ENCODE data around the gene PTPRK. TPM values are rescaled to one million over a fixed set of nuclear protein-coding genes. Genes with fewer than 3 reads are reported as not detected.
"Not testable (repeated sequence)": the region's sequence is repeated elsewhere in the genome, so short reads cannot be mapped to it uniquely, and the experiment has no call there.

The PTPRK gene
- total RNA-seq, 1 experiment from 2014 or later, result 36.9 TPM

DNA sequence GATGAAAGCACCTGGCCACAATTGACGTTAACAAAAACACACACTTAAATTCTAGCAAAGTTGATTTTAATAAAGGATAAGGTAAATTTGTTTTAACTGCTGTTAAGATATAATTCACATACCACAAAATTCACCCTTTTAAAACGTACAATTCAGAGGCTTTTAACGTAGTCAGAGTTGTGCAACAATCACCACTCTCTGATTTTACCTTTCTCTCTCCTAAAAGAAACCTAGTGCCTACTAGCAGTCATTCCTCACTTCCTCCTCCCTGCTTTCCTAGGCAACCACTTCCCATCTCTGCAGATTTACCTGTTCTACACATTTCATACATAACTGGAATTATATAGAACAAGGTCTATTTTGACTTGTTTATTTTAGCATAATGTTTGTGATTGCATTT, 58.9 kb downstream of the PTPRK start:
- DNase-seq, result no peak
- Histone ChIP-seq H3K27me3 (ENCODE audit: control insufficient read depth, insufficient read depth, low read length) (no peaks in the 10 kb centered on the region), H3K4me3 (ENCODE audit: insufficient read depth, low read depth, low read length) (no peak overlapping the region), H3K36me3 (replicated peaks; ENCODE audit: control insufficient read depth, insufficient read depth, low read length) (no peaks in the 10 kb centered on the region)

GRCh38 chr6:128456510-128457230, 63.7 kb downstream of the PTPRK start:
- Histone ChIP-seq H3K4me3 (ENCODE audit: insufficient read depth, low read depth, low read length) (no peak overlapping the region), H3K27me3 (ENCODE audit: control insufficient read depth, insufficient read depth, low read length) (no peaks in the 10 kb centered on the region), H3K36me3 (replicated peaks; ENCODE audit: control insufficient read depth, insufficient read depth, low read length) (no peaks in the 10 kb centered on the region)
- DNase-seq, result no peak

- no peak for DNase-seq
- Histone ChIP-seq H3K36me3 (replicated peaks; ENCODE audit: control insufficient read depth, insufficient read depth, low read length) (no peaks in the 10 kb centered on the region), H3K4me3 (ENCODE audit: insufficient read depth, low read depth, low read length) (no peak overlapping the region), H3K27me3 (ENCODE audit: control insufficient read depth, insufficient read depth, low read length) (no peaks in the 10 kb centered on the region)
These were observed 64.4 kb downstream of the PTPRK start for GRCh38 chr6:128455959-128456358.

- H3K27me3 ChIP-seq (ENCODE audit: control insufficient read depth, insufficient read depth, low read length), result no peaks in the 10 kb centered on the region
- H3K36me3 ChIP-seq (replicated peaks; ENCODE audit: control insufficient read depth, insufficient read depth, low read length), result no peaks in the 10 kb centered on the region
- DNase-seq, result no peak
- no peak overlapping the region for H3K4me3 ChIP-seq (ENCODE audit: insufficient read depth, low read depth, low read length)
These were observed 67.7 kb downstream of the PTPRK start for GRCh38 chr6:128452713-128453112.

DNA sequence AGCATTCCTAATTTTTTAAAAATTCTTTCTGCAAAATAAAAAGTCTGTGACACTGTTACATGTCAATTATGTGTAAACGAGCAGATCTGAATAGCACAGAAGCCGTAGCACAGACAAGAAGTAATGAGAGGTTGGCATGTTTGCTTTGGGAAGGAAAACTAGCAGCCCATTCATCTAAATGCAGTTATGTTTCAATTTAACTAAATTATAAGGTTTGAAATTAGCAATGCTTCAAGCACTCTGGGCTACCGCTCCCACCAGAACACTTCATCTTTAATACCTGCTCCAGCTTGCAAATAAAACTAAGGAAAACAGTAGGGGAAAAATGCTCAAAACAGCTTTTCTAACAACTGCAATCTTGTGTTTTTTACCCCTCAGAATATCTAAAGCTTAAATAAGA, 73.9 kb downstream of the PTPRK start:
- no peak overlapping the region for H3K4me3 ChIP-seq (ENCODE audit: insufficient read depth, low read depth, low read length)
- no peaks in the 10 kb centered on the region for H3K36me3 ChIP-seq (replicated peaks; ENCODE audit: control insufficient read depth, insufficient read depth, low read length)
- no peak for DNase-seq
- no peaks in the 10 kb centered on the region for H3K27me3 ChIP-seq (ENCODE audit: control insufficient read depth, insufficient read depth, low read length)

DNA sequence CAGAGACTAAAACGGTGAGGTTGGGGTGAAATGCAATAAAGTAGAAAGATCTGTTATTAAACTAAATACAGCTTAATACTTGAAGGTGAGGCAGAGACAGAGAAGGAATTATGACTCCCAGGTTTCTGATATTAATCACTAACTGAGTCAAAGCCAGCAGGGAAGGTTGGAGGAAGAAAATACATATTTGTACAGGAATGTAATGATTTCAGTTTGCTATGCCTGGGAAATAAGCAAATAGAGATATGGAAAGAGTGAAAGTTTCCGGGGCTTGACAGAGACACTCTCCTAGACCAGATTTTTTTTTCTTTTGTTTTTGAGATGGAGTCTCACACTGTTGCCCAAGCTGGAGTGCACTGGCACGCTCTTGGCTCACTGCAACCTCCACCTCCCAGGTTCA, 76.8 kb downstream of the PTPRK start:
- H3K4me3 ChIP-seq (ENCODE audit: insufficient read depth, low read depth, low read length), result no peak overlapping the region
- no peaks in the 10 kb centered on the region for H3K36me3 ChIP-seq (replicated peaks; ENCODE audit: control insufficient read depth, insufficient read depth, low read length)
- DNase-seq, result no peak
- no peaks in the 10 kb centered on the region for H3K27me3 ChIP-seq (ENCODE audit: control insufficient read depth, insufficient read depth, low read length)

DNA sequence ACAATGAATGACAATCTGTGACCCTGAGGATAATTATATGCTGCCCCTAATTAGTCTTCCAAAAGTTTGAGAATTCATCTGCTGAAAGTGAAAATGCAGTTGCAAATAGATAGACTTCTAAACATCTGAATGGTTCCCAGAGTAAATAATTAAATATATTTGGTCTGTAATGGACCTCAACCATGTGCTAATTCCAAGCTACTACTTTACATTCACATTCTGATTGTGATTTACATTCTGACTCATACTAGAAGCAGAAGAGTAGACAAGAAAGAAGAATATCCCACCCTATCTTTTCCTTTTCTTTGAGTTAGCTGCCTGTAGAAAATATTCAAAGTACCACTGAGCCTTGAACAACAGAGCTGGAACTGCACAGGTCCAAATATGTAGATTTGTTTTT, 80.8 kb downstream of the PTPRK start:
- no peak for DNase-seq
- Histone ChIP-seq H3K27me3 (ENCODE audit: control insufficient read depth, insufficient read depth, low read length) (no peaks in the 10 kb centered on the region), H3K4me3 (ENCODE audit: insufficient read depth, low read depth, low read length) (no peak overlapping the region), H3K36me3 (replicated peaks; ENCODE audit: control insufficient read depth, insufficient read depth, low read length) (no peaks in the 10 kb centered on the region)

DNA sequence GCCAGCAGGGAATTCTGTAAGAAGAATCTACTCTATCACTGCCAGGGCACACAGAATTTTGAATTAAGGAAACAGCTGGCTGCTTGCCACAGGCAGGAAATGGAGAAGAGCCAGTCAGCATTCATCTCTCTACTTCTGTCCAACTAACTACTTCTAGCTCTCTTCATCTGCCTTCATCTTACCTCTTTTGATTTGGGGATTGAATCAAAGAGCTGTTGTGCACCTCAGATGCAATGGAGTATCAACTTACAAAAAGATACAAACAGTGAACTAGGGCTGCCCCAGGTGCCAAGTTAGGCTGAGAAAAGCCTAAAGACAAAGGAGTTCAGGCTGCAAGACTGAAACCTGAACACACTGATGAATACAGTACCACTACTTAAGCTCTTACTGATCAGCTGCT, 82.0 kb downstream of the PTPRK start:
- Histone ChIP-seq H3K36me3 (replicated peaks; ENCODE audit: control insufficient read depth, insufficient read depth, low read length) (no peaks in the 10 kb centered on the region), H3K4me3 (ENCODE audit: insufficient read depth, low read depth, low read length) (no peak overlapping the region), H3K27me3 (ENCODE audit: control insufficient read depth, insufficient read depth, low read length) (no peaks in the 10 kb centered on the region)
- no peak for DNase-seq

- no peak for DNase-seq
- no peaks in the 10 kb centered on the region for H3K36me3 ChIP-seq (replicated peaks; ENCODE audit: control insufficient read depth, insufficient read depth, low read length)
- no peaks in the 10 kb centered on the region for H3K27me3 ChIP-seq (ENCODE audit: control insufficient read depth, insufficient read depth, low read length)
- H3K4me3 ChIP-seq (ENCODE audit: insufficient read depth, low read depth, low read length), result no peak overlapping the region
These were observed 82.7 kb downstream of the PTPRK start for GRCh38 chr6:128437685-128438084.

DNA sequence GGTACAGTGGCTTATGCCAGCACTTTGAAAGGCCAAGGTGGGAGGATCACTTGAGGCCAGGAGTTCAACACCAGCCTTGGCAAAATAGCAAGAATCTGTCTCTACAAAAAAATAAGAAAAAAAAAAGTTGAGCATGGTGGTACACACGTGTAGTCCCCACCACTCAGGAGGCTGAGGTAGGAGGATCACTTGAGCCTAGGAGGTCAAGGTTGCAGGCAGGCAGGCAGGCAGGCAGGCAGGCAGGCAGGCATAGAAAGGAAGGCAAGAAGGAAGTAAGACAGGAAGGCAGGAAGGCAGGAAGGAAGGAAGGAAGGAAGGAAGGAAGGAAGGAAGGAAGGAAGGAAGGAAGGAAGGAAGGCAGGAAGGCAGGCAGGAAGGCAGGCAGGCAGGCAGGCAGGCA, 85.6 kb downstream of the PTPRK start:
- not testable (repeated sequence) for H3K36me3 ChIP-seq (replicated peaks; ENCODE audit: control insufficient read depth, insufficient read depth, low read length); H3K4me3 ChIP-seq (ENCODE audit: insufficient read depth, low read depth, low read length); DNase-seq; H3K27me3 ChIP-seq (ENCODE audit: control insufficient read depth, insufficient read depth, low read length)

- H3K4me3 ChIP-seq (ENCODE audit: insufficient read depth, low read depth, low read length), result no peak overlapping the region
- H3K36me3 ChIP-seq (replicated peaks; ENCODE audit: control insufficient read depth, insufficient read depth, low read length), result no peaks in the 10 kb centered on the region
- no peak for DNase-seq
- no peaks in the 10 kb centered on the region for H3K27me3 ChIP-seq (ENCODE audit: control insufficient read depth, insufficient read depth, low read length)
These were observed 88.0 kb downstream of the PTPRK start for GRCh38 chr6:128432394-128432793.

DNA sequence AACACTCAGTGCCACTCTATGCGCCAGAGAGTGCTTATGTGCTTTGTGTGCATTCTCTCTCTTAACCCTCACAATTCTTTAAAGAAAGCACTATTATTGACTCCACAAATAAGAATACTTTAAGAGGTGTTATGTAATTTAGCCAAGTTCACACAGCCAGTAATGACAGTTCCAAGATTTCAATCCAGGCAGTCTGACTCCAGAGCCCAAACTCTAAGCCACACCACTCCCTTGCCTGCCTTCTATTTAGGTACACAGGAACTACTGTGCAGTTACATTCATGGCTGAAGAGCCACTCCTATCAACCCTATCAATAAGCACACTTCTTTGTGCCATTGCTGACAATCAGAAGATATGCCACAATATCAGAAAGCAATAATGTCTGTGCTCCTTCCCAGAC, 93.3 kb downstream of the PTPRK start:
- H3K36me3 ChIP-seq (replicated peaks; ENCODE audit: control insufficient read depth, insufficient read depth, low read length), result no peaks in the 10 kb centered on the region
- no peak for DNase-seq
- H3K4me3 ChIP-seq (ENCODE audit: insufficient read depth, low read depth, low read length), result no peak overlapping the region
- H3K27me3 ChIP-seq (ENCODE audit: control insufficient read depth, insufficient read depth, low read length), result no peaks in the 10 kb centered on the region

GRCh38 chr6:128425856-128426255, 94.5 kb downstream of the PTPRK start:
- no peaks in the 10 kb centered on the region for H3K27me3 ChIP-seq (ENCODE audit: control insufficient read depth, insufficient read depth, low read length)
- H3K36me3 ChIP-seq (replicated peaks; ENCODE audit: control insufficient read depth, insufficient read depth, low read length), result no peaks in the 10 kb centered on the region
- no peak overlapping the region for H3K4me3 ChIP-seq (ENCODE audit: insufficient read depth, low read depth, low read length)
- no peak for DNase-seq

GRCh38 chr6:128422871-128423270, 97.5 kb downstream of the PTPRK start:
- DNase-seq, result no peak
- H3K36me3 ChIP-seq (replicated peaks; ENCODE audit: control insufficient read depth, insufficient read depth, low read length), result no peaks in the 10 kb centered on the region
- no peak overlapping the region for H3K4me3 ChIP-seq (ENCODE audit: insufficient read depth, low read depth, low read length)
- H3K27me3 ChIP-seq (ENCODE audit: control insufficient read depth, insufficient read depth, low read length), result no peaks in the 10 kb centered on the region

- H3K4me3 ChIP-seq (ENCODE audit: insufficient read depth, low read depth, low read length), result no peak overlapping the region
- no peaks in the 10 kb centered on the region for H3K27me3 ChIP-seq (ENCODE audit: control insufficient read depth, insufficient read depth, low read length)
- no peaks in the 10 kb centered on the region for H3K36me3 ChIP-seq (replicated peaks; ENCODE audit: control insufficient read depth, insufficient read depth, low read length)
- no peak for DNase-seq
These were observed 98.2 kb downstream of the PTPRK start for GRCh38 chr6:128422200-128422599.

DNA sequence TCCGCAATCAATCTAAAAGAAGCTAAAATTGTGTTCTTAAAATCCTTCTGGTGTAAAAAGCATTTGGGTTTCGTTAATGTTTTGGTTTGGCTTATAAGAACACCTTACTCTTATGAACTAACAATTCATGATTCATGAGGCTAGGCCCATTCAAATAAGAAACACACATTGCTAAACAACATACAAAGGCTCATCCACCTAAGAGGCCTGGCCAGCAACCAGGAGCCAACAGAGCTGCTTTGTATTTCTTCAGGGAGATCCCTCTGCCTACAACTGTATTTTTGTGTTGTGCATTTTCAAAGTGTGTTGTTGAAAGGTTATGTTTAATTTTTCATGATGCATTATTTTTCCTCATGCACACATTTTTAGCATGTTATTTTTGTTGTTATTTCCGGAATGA, 98.6 kb downstream of the PTPRK start:
- no peak for DNase-seq
- H3K36me3 ChIP-seq (replicated peaks; ENCODE audit: control insufficient read depth, insufficient read depth, low read length), result no peaks in the 10 kb centered on the region
- no peak overlapping the region for H3K4me3 ChIP-seq (ENCODE audit: insufficient read depth, low read depth, low read length)
- no peaks in the 10 kb centered on the region for H3K27me3 ChIP-seq (ENCODE audit: control insufficient read depth, insufficient read depth, low read length)
